Measurements from ENCODE around the gene PLXDC2.

DNA sequence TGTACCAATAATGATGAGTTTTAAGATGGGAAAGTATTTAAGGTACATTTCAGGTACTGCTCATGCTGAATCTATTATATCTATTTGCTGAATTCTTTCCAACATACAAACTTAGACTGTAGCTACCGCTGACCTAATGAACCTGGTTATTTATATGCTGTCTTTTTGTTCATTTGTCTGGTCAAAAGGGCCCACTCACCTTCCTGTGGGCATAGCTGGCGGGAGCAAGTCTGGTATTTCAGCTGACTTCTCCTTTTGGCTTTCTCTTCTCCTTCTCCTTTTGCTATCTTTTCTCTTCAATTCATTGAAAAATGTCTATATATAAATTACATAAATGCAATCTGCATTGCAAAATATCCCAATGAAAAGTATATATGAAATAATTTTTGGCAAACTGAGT lies 9.5 kb downstream of the PLXDC2 start:
- no peak for TF ChIP-seq POLR2A (IDR thresholded peaks at IDR 0.05)
- TF ChIP-seq, protein P1, sequence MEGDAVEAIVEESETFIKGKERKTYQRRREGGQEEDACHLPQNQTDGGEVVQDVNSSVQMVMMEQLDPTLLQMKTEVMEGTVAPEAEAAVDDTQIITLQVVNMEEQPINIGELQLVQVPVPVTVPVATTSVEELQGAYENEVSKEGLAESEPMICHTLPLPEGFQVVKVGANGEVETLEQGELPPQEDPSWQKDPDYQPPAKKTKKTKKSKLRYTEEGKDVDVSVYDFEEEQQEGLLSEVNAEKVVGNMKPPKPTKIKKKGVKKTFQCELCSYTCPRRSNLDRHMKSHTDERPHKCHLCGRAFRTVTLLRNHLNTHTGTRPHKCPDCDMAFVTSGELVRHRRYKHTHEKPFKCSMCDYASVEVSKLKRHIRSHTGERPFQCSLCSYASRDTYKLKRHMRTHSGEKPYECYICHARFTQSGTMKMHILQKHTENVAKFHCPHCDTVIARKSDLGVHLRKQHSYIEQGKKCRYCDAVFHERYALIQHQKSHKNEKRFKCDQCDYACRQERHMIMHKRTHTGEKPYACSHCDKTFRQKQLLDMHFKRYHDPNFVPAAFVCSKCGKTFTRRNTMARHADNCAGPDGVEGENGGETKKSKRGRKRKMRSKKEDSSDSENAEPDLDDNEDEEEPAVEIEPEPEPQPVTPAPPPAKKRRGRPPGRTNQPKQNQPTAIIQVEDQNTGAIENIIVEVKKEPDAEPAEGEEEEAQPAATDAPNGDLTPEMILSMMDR (IDR thresholded peaks at IDR 0.05) = no peak
- TF ChIP-seq EP300 (IDR thresholded peaks at IDR 0.05) = no peak
